HG03139 (cell line): ENCODE results near the gene PSMB2.
A peak's percentile ranks its signal among the peaks of the same experiment; 100 is the strongest.
"Not testable (repeated sequence)": the region's sequence is repeated elsewhere in the genome, so short reads cannot be mapped to it uniquely, and the experiment has no call there.

Experiments
- ATAC-seq: cut with Tn5 transposase; IDR thresholded peaks from one replicate; pipeline ENCODE4 v1.9.1; 2021; ENCODE audit not compliant: unreplicated experiment

PSMB2 gene

GRCh38 chr1:35641233-35641866 is at the start of gene PSMB2:
PSMB2 (minus strand) TSS chr1:35641526; CDS start chr1:35641432, 94 bp downstream.
- peak; percentile 84 for ATAC-seq

- no peak for ATAC-seq
Measured at GRCh38 chr1:35691080-35691479, 49.8 kb upstream of the PSMB2 start.

DNA sequence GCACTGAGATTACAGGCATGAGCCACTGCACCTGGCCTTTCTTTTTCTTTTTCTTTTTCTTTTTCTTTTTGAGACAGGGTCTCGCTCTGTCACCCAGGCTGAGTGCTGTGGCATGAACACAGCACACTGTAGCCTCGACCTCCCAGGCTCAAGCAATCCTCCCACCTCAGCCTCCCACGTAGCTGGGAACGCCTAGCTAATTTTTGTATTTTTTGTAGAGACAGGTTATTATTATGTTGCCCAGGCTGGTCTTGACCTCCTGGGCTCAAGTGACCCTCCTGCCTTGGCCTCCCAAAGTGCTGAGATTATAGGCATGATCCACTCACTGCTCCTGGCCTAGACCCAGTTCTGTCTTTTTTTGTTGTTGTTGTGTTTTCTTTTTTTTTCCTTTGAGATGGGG is 48.8 kb upstream of the PSMB2 start:
- ATAC-seq: not testable (repeated sequence)

DNA sequence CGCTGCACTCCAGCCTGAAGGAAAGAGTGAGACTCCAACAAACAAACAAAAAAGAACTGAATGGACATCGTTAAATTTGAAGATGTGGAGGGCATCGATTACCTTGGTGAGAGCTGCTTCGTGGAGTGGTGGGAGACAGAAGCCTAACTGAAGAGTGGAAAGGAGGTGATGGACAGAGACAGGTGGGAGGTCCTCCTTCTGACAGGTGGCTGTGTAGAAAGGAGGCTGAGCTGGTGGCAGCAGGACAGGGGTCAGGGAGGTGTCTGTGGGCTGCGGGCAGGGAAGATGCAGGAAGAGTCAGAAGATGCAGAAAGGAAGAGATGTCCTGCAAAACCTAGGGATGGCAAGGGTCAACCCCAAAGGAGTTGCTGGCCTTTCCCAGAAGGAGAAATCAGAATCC is 46.8 kb upstream of the PSMB2 start:
- ATAC-seq: no peak

DNA sequence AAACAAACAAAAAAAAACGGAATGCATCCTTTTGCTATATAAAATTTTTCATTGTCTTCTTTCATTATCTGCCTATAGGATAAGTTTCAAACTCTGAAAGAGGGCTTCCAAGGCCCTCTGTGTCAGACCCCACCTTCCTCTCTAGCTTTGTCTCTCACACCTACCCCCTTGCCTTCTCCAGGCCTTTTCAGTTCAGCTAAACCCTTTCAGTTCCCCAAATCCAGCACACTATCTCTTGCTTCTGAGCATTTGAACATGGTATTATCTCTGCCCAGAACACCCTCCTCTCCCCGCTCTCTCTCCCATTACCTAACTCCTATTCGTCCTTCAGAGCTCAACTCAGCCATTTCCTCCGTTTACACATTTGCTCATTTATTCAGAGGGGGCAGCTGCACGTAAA is 41.7 kb upstream of the PSMB2 start:
- no peak for ATAC-seq

DNA sequence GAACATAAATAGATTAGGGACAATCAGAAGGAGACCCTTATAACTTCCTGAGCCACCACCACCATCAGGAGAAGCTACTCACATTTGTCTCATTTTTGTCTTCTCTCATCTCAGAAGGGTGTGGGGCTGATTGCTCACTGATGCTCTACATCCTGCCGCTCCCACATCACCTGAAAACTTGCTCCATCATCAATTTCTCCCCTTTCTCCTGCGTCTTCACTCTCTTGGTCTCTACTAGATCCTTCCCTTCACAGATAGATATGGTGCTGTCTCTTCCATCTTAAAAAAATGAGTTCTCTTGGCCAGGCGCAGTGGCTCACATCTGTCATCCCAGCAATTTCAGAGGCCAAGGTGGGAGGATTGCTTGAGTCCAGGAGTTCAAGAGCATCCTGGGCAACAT is 38.9 kb upstream of the PSMB2 start:
- no peak for ATAC-seq

- ATAC-seq: no peak
Measured at GRCh38 chr1:35675773-35676172, 34.4 kb upstream of the PSMB2 start.

DNA sequence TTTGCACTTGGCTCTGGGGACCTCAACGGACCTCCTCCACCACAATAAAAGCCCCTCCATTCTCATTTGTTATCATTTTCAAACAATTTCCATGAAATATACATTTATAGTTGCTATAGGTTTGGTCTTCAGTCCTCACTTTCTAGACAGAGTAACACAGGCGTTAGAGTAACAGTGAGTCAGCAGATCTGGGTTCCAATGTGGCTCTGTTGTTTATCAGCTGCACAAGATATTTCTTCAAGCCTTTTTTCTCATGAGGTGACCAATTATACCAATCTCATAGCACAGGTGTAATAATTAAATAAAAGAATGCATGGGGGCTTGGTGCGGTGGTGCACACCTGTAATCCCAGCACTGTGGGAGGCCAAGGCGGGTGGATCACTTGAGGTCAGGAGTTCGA is 32.8 kb upstream of the PSMB2 start:
- ATAC-seq: no peak

DNA sequence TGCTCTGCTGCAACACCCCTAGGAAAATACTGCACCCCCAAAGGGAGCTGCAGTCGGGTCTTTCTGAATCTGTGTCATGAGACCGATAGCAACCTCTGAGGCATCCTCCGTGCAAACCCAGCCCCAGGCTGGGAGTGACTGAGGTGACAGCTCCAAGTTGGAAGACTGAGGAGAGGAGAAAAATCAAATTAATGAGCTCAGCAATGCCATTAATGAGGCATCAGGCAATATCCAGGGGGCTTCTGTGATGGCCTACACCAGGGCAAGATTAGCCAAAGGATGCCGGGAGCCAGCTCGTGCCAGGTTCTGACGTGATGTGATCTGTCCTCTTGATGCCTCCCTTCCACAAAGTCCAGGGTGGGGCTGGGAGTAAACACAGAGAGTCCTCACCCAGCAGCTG is 30.8 kb upstream of the PSMB2 start:
- no peak for ATAC-seq

DNA sequence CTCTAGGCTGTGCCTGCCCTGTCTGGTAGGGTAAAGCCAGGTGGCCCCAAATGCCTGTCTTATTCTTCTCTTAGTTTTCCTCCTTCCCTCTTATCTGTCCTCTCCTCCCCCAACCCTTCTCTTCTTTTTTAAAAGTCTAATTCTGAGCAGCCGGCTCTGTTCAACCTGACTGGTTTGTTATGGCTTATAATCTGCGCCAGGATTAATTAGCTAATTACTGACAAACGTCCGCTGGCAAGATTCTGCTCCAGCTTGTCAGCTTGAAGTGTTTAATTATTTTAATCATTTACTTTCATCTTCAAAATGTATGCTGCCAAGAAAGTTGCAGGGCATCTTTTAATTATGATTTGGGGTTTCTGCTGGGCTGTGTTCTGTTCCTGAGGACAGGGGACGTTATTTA is 27.2 kb upstream of the PSMB2 start:
- no peak for ATAC-seq

- ATAC-seq: no peak
Measured at GRCh38 chr1:35666916-35667315, 25.6 kb upstream of the PSMB2 start.

- ATAC-seq: no peak
Measured at GRCh38 chr1:35666216-35666615, 24.9 kb upstream of the PSMB2 start.

GRCh38 chr1:35663434-35663833 is 22.1 kb upstream of the PSMB2 start:
- no peak for ATAC-seq

DNA sequence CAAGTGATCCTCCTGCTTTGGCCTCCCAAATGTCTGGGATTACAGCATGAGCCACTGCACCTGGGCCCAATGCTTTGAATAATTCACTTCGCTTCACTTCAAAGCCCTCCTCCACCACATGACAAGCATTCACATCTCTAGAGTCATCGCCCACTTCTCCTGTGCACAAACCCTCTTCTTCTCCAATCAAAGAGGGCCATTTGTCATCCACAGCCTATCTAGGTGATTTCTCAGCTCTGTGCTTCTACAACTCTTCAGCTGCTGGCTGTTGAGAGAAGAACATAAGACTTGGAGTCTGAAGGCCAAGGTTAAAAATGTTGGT is 20.1 kb upstream of the PSMB2 start:
- no peak for ATAC-seq

GRCh38 chr1:35660581-35661473 is 19.5 kb upstream of the PSMB2 start:
- no peak for ATAC-seq

GRCh38 chr1:35659589-35659988 is 18.3 kb upstream of the PSMB2 start:
- no peak for ATAC-seq

DNA sequence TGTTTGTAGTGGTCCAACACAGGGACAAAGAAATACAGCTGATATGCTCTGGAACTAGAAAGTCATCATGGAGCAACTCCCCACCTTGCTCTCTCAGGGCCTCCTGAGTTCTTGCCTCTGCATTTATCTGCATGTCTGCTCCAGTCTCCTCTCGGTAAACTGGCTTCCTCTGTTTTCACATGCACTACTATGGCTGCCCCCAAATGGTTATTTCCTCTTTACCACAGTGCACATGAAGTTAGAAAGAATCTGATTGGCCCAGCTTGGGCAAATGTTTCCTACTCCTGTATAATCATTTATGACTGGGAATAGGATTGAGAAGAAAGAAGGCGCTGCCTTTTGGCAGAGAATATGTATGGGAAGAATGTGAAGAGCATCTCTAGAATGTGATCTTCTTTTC is 16.5 kb upstream of the PSMB2 start:
- no peak for ATAC-seq

- ATAC-seq: no peak
Measured at GRCh38 chr1:35656863-35657232, 15.5 kb upstream of the PSMB2 start.

GRCh38 chr1:35656148-35656862 is 15.0 kb upstream of the PSMB2 start:
- ATAC-seq: no peak

GRCh38 chr1:35655196-35655595 is 13.9 kb upstream of the PSMB2 start:
- ATAC-seq: no peak

- ATAC-seq: no peak
Measured at GRCh38 chr1:35650416-35650815, 9.1 kb upstream of the PSMB2 start.

DNA sequence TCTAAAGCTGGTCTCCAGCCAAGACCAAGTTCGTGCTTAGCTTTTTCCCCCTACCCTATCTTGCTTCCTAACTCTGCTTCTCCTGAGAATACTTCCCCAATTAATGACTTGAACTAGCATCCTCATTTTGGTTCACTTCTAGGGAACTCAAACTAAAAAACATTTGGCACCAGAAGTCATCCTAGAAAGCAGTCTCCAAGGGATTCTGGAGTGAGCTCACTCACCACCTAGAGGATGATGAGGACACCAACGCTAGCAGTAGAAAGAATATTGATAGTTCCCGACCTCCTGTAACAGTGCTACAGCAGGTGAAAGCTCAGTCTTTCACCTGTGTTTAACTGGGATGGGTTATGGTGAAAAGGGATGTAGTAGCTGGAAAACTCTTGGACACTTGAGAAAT is 4.7 kb upstream of the PSMB2 start:
- ATAC-seq: no peak
